ENCODE data around the gene DISP3.

Gene DISP3

DNA sequence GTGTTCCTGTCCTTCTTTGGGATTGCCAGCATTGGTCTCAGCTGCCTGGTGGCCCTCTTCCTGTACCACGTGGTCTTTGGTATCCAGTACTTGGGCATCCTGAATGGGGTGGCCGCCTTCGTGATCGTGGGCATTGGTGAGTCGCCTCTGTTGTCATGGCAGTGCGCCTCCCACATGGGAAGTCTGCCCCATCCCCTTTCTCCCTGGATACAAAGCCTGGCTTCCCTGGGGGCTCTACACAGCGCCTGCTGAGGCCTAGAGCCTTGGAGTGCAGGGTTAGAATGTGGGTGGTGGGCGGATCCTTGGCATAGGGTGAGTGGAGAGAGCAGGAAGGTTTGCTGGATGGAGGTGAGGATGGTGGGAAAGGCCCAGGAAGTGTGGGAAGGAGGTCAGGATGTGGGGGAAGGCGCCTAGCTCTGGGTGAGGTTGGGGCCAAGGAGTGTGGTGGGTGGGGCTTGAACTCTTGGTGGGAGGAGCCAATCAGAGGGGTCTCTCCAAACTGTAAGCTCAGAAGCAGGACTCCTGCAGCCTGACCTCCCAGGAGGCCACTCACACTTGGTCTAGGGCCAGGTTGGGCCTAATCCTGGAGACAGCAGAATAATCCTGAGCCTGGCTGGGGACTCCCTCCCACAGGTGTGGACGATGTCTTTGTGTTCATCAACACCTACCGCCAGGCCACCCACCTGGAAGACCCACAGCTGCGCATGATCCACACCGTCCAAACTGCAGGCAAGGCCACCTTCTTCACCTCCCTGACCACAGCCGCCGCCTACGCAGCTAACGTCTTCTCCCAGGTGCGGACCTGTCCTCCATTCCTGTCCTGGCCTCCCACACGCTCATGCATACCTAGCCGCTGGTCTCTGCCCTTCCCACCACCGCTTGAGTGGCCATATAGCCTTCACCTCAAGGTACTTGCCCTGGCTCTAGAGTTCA lies 36.7 kb downstream of the DISP3 start:
- DNase-seq (ENCODE audit: low read depth) = no peak

DNA sequence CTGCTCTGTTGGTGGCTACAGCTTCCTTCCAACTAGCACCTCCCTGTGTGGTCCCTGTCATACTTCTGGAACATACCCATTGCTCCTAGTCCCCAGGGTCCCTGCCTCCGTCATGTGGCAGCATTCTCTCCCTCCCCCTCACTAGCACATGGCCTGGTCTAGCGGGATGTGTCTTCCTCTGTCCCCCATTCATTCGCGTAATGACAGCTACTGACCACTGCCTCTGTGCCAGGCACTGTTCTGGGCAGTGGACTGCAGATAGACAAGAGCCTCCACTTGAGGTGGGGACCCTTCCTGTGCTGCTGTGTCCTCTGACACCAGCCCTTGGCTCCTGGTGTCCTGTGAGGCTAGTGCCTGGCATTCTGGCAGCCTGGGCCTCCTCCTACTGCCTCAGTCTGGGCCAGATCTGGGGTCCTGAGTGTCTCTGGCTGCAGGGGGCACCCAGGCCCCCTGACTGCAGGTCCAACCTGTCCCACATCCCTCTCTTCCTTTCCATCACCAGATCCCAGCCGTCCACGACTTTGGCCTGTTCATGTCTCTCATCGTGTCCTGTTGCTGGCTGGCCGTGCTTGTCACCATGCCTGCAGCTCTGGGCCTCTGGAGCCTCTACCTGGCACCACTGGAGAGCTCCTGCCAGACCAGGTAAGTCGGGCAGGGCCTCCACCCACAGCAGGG lies 38.1 kb downstream of the DISP3 start:
- DNase-seq (ENCODE audit: low read depth) = no peak

DNA sequence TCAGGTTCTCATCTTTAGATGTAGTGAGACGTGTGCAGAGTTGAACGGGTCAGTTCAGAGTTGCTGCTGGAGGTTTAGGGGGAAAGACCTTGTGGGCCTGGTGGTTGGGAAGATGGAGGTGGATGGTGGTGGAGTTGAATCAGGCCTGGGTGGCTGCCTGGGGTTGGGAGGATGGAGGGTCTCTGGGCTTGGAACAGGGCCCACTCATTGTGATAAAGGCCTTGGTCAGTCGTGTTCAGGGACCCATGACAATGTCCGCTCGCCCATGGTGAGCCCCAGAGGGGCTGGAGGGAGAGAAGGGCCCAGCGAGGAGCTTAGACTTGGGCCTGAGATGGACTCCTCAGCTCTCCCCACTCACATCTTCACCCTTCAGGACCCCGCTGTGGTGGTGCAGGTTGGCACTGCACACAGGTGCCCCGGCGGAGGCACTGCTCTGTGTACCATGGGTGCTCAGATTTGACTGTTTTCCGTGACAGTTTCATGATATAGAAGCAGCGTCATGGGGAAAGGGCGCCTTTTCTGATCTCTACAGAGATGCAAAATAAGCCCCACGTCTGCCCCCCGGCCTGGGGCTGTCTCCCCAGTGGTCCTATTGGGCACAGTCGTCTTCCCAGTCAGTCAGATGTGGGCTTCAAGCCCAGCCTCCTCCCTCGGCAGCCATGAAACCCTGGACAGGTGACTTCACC lies 39.2 kb downstream of the DISP3 start:
- no peak for DNase-seq (ENCODE audit: low read depth)

DNA sequence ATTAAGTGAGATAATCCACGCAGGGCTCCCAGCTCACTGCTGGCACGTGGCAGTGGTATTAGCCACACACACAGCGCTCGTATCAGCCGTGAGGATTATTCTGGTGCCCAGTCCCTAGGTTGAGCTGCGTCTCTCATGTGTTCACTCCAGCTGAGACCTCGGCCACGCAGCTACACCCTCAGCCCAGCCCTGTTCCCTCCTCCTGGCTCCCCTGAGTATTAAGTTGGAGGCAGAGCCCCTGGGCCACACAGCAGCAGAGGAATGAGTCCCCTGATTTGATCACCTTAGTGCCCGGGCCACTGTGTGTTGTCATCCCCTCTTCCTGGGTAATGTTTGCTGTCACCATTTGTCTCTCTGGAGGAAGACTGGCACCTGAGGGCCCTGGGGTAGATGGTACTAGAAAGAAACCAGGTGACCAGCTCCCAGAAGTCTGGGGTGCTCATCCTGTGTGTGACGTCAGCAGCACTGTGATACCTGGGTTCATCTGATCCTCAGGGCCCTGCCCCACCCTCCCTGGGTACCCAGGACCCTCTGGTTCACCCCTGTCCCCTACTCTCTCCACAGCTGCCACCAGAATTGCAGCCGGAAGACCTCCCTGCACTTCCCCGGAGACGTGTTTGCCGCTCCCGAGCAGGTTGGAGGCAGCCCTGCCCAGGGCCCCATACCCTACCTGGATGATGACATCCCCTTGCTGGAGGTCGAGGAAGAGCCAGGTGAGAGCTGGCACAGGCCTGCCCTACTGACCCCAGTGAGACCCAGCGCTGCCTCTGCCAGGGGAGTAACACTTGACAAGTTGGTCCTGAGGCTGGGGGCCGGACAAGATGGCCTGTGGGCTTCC lies 40.1 kb downstream of the DISP3 start:
- DNase-seq (ENCODE audit: low read depth) = no peak

DNA sequence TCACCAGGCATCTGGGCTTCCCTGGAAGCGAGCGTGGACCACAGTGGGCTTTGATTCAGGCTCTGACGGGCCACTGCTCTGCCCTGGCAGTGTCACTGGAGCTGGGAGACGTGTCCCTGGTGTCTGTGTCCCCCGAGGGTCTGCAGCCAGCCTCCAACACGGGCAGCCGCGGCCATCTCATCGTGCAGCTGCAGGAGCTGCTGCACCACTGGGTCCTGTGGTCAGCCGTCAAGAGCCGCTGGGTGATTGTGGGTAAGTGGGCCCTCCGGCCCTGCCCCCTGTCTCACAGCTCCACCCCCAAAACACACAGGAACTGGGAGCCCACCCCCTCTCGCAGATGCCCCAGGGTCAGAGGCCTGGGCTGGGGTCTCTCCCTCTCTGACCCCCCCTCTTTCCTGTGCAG lies 40.7 kb downstream of the DISP3 start:
- no peak for DNase-seq (ENCODE audit: low read depth)

DNA sequence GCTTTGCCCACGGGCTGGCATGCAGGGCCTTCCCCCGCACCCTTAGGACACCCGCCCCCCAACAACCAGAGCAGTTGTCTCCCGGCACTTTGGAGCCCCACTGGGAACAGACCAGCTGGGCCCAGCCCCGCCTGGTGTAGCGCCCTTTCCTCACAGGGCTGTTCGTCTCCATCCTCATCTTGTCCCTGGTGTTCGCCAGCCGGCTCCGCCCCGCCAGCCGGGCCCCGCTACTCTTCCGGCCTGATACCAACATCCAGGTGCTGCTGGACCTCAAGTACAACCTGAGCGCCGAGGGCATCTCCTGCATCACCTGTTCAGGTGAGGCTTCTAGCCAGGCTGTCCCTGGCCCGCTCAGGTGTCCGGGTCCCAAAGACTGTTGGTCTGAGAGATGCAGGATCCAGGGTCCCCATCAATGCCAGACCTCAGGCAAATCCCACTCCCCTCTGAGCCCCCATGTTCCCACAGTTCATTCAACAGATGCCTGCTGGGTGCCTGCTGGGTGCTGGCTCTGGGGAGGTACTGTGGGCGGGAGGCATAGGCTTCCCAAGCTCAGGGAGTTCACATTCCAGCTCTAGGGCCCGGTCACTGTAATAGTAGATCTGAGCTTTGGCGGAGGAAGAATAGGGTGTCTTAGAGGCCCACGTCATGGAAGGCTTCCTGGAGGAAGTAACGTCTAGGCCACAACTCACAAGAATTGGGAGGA lies 41.7 kb downstream of the DISP3 start:
- no peak for DNase-seq (ENCODE audit: low read depth)

DNA sequence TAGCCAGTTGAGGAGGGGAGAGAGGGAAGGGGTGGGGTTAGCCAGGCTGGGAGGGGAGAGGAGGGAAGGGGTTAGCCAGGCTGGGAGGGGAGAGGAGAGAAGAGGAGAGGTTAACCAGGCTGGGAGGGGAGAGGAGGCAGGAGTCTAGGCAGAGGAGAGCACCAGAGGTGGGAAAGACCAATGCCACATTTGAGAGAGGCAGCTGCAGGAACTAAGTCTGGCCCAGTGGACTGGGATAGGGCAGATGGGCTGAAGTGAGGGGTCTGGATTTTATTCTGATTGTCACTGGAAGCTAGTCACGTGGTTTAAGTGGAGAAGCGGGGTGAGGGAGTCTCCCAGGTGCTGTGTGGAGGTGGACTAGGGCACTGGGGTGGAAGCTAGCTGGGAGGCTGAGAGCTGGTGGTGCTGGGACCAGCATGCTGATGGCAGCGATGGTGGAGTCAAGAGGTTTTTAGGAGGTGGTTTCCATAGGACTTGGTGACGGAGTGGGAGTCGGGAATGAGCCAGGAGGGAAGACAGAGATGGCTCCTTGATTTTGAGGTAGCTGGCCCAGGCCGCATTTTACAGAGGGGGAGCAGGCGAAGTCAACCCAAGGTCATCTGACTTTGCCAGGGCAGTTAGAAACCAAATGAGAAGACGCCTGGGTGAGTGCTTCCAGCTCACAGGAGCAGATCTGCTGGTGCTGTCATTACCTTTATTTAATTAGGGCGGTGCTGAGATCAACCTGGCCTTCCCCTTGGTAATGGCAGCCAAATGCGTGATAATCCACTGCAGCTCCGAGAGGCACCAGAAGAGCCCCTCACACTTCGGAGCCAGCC lies 42.8 kb downstream of the DISP3 start:
- DNase-seq (ENCODE audit: low read depth) = no peak

DNA sequence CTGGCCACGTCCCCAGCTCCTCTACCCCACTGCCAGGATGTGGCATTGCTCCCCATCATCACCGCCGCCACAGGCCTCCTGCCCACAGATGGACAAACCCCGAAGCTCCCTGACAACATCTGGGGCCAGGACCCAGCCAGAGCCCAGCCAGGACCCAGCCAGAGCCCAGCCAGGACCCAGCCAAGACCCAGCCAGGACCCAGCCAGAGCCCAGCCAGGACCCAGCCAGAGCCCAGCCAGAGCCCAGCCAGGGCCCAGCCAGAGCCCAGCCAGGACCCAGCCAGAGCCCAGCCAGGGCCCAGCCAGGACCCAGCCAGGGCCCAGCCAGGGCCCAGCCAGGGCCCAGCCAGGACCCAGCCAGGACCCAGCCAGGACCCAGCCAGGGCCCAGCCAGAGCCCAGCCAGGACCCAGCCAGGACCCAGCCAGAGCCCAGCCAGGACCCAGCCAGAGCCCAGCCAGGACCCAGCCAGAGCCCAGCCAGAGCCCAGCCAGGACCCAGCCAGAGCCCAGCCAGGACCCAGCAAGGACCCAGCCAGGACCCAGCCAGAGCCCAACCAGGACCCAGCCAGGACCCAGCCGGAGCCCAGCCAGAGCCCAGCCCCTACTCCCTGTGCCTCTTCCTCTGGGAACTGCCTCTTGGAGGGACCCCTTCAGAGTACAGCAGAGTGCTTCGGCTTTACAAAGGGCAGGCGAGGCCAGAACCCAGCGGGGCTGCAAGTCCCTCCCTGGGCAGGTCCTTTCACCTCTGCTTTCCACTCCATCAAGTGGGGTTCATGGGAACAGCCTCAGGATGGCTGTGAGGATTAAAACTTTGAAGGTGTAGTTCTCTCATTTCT lies 43.7 kb downstream of the DISP3 start:
- DNase-seq (ENCODE audit: low read depth) = no peak

DNA sequence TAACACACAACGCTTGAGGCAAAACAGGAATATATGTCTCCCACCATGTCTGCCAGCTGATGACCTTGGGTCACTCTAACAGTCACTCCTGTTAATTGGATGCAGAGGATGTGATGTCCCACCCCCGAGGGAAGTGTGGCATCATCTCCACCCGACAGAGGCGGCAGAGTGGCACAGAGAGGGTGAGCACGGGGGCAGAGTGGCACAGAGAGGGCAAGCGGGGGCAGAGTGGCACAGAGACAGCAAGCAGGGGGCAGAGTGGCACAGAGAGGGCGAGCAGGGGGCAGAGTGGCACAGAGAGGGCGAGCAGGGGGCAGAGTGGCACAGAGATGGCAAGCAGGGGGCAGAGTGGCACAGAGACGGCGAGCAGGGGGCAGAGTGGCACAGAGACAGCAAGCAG lies 44.3 kb downstream of the DISP3 start:
- DNase-seq (ENCODE audit: low read depth) = no peak

DNA sequence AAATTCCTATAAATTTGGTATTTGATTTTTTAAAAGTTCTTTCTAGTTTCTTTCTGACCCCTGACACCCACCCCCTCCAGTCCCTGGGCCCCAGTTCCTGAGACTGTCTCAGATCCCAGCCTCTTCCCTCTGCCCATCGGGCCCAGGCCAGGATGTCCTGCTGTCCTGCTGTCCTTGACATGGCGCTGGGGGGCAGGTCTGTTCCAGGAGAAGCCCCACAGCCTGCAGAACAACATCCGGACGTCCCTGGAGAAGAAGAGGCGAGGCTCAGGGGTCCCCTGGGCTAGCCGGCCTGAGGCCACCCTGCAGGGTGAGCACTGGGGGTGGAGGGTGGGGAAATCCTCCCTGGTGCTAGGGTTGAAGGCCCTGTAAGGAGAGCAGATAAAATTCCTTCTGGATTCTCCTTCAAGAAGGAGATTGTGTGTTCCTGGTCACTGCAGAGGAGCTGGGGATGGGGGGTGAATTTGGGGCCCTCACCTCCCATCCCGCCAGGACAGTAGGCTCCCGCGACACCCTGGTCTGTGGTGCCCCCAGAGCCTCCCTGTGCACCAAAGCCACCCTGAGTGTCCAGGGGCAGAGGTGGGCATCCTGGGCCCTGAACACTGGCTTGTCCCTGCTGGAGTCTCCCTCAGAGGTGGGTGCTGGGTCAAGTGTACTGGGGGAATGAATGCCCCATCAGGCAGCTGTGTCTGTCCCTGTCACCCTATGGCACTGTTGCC lies 45.0 kb downstream of the DISP3 start:
- DNase-seq (ENCODE audit: low read depth) = no peak

DNA sequence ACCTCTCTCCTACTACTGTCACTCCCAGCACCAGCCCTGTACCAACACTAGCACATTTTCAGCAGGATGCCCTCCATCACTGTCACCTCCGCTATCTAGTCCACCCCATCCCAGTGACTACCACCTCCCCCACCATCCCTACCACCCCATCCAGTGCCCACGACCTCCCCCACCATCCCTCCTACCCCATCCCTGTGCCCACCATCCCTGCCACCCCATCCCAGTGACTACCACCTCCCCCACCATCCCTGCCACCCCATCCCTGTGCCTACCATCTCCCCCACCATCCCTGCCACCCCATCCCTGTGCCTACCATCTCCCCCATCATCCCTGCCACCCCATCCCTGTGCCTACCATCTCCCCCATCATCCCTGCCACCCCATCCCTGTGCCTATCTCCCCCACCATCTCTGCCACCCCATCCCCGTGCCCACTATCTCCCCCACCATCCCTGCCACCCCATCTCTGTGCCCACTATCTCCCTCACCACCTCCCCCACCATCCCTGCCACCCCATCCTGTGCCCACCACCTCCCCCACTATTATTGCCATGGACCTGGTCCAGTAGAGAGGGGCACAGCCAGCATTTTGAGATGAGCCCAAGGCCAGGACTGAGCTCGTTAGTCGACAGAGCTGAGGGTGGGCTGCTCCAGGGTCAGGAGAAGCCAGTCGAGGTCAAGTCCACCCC lies 45.7 kb downstream of the DISP3 start:
- DNase-seq (ENCODE audit: low read depth) = no peak

DNA sequence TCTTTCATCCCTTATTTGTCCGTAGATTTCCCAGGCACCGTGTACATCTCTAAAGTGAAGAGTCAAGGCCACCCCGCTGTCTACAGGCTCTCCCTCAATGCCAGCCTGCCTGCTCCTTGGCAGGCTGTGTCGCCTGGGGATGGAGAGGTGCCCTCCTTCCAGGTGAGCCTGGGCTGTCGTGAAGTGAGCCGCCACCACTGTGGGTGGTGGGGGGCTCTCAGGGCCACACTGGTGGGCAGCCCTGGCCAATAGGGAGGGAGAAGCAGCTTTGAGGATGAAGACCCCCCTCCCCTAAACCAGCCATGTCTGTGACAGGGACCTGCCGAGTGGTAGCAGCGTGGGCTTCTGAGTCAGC lies 46.2 kb downstream of the DISP3 start:
- no peak for DNase-seq (ENCODE audit: low read depth)

DNA sequence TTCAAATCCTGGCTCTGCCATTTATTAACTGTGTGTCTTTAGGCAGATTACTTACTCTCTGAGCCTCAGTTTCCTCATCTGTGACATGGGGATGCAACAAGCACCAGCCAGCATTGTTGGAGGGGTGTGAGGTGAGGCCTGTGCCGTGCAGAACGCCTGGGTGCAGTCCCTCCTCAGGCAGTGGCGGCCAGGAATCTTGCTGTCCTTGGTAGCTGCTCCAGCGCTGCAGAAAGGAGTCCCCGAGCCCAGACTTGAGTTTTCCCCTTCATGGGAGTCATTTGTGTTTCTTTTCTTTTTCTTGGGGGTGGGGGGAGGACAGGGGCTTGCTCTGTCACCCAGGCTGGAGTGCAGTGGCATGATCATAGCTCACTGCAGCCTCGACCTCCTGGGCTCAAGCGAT lies 46.6 kb downstream of the DISP3 start:
- no peak for DNase-seq (ENCODE audit: low read depth)

DNA sequence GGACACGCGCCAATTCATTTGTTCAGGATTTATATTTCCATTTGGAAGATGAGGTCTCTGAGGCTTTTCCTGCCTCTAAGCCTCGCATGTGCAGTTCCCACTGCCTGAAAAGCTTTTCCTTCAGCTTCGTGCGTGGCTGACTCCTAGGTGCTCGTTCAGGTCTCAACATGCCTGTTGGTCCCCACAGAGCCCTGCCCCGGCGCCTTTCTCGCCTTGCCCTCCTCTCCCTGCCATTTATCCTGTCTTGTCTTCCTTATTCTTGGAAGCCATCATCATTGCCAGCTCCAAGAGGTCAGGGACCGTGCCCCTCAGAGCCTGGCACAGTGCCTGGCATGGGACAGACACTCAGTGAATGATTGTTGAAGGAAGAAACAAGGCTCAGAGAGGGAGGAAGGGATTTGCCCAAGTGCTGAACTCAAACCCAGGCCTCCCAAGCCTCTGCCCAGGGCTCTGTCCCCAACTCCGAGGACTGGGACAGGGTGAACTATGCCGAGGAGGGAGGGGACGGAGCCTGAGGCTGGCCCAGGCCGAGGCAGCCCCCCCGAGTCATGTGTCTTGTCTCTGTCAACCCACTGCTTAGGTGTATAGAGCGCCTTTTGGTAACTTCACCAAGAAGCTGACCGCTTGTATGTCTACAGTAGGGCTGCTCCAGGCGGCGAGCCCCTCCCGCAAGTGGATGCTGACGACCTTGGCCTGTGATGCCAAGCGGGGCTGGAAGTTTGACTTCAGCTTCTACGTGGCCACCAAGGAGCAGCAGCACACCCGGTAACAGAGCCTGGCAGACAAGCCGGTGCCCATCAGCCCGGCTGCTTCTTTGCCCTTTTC lies 47.3 kb downstream of the DISP3 start:
- DNase-seq (ENCODE audit: low read depth) = no peak

DNA sequence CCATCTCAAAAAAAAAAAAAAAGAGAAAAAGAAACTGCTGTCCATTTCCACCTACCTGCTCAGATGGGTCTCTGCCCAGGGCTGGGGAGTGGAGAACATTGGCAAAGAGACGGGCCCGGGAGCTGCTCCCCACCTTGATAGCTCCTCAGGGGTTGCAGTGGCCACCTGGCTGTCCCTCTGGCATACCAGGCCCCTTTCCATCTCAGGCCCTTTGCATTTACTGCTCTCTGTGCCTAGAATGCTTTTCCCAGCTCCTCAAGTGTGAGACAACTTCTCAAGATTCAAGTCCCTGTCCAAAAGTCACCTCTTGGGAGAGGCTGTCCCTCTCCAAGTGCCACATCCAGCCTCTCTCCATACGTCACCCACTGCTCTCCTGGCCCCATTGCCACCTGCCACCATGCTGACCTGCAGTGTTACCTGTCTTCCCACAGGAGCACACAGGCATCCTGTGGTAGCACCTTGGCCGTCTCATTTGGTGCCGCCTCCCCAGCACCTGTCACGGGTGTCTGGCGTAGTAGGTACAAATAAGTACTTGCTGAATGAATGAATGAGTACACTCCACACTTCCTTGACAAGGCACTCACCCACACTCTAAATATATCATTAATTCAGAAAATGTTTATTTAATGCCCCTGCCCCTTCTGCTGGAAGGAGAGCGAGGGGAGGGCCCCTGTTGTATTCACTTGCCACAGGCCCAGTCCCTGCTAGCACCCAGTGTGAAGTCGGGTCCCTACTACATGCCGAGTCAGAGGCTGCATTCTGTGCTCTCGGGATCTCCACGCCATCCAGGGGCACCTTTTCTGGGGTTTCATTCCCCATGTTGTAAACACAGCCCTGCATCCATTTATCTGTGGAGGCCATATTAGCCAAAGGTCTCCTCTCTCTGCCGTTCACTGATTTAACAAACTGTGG lies 48.8 kb downstream of the DISP3 start:
- no peak for DNase-seq (ENCODE audit: low read depth)

DNA sequence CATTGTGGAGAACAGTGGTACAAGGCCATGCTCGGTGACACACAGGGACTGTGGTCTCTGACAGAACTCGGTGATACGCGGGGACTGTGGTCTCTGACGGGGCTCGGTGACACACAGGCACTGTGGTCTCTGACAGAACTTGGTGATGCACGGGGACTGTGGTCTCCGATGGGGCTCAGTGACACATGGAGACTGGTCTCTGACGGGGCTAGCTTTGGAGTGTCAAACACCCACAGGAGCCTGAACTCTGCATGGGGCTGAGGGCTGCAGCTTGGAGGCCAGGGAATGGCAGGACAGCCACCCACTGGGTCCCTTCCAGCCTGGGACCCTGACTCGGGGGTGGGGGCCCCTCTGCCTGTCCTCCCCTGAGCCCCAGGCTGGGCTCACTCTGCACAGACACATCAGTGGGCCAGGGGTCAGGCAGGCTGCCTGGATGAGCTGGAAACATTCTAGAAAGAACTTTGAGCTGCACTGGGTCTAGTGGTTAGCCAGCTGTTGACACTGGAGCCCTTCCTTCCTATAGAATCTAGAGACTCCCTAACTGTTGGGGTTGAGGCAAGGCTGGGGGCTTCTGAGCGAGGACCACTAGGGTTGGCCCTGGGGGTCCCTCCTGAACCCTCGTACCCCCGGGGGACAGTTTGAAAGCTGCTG lies 49.8 kb downstream of the DISP3 start:
- no peak for DNase-seq (ENCODE audit: low read depth)

Data from GM04503 (cell line).